Esophagus muscularis mucosa (tissue), 3 donors: Measurements from ENCODE around the gene ZNF567.

Experiments used
- CTCF ChIP-seq, 3 experiments: fragments of 200-600 bp in 2 of 3; fragments of 450-650 bp in 1 of 3; sonication (generic) in 2 of 3; IDR thresholded peaks; one replicate each; pipeline ENCODE4 v1.5.1; 2017 to 2019; ENCODE audit warnings: antibody characterized with exemption in 3 of 3, mild to moderate bottlenecking in 2 of 3, moderate library complexity in 1 of 3
- POLR2A ChIP-seq: fragments of 450-650 bp; IDR thresholded peaks from one replicate; pipeline ENCODE4 v1.6.1; 2017; ENCODE audit warnings: antibody characterized with exemption, moderate library complexity, mild to moderate bottlenecking, low read depth
- POLR2AphosphoS5 ChIP-seq, 2 donors: sonication (generic); formaldehyde crosslinking; IDR thresholded peaks; one replicate each; pipeline ENCODE4 v1.6.1; 2017; ENCODE audit warnings: antibody characterized with exemption in 2 of 2

GRCh38 chr19:36747750-36748149, 60.3 kb downstream of the ZNF567 start:
- TF ChIP-seq CTCF (IDR thresholded peaks at IDR 0.05): no peak
- TF ChIP-seq POLR2A: no peak
- no peak for TF ChIP-seq POLR2AphosphoS5 (IDR thresholded peaks at IDR 0.05)
